Astrocyte of the hippocampus (primary cell): ENCODE results near the gene PPIL6.
A peak's percentile ranks its signal among the peaks of the same experiment; 100 is the strongest.

Experiments
- DNase-seq: peaks from one replicate; pipeline ENCODE4 v3.0.0; 2011; ENCODE audit warnings: low read depth, low spot score

The PPIL6 gene

DNA sequence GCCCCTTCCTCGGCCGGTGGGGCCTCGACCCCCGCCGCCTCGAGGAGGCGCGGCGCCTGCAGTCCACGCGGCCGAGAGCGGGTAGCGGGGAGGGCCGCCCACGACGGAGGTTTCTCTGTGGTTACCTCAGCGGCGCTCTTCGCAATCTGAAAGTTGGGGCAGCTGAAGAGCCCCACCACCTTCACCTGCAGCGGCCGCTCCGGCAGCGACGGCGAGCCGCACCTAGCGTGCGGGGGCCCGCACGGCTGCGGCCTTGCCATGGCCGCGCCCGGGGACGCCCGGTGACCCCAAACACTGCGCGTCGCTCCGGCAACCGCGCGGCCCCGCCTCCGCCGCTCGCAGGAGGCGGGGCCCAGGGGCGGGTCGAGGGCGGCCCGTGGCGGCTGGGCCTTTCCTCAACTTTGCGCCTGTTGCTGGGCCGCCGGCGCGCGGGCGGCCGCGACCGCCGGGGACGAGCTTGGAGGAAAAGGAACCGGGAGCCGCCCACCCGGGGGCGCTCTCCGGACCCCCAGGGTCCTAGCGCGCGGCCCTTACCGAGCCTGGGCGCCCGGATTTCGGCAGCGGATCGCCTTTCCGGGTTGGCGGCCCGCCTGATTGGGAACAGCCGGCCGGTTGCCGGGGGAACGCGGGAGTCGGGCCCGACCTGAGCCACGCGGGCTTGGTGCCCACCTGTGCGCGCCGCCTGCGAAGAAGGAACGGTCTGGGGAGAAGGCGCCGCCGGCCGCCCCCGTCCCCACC is at the start of gene PPIL6, which contains the start of gene SMPD2:
PPIL6 (minus strand) TSS at position 298 of the 738 bp plus-strand sequence; CDS start at position 260, 38 bp downstream.
SMPD2 (plus strand) TSS at position 394 of the 738 bp plus-strand sequence. CDS start 398 bp downstream, outside the sequence.
- DNase-seq = peak; percentile 97

DNA sequence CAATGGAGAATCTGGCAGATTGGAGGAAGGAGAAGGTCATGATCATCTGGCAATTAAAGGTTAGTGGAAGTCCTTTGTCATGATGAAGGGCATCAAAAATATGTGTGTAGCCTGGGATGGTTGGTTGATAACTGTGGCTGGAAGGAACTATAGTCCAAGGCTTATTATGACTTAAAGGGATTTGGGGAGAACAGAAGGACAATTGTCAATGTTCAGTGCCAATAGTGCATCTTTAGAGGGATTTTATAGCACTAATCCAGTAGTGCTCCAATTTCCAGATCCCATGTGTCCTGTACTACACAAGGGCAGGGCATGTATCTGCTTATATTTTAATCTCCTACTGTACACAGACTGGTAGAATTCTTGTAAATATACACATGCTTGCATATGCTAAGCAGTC is 47.6 kb upstream of the PPIL6 start:
- no peak for DNase-seq

DNA sequence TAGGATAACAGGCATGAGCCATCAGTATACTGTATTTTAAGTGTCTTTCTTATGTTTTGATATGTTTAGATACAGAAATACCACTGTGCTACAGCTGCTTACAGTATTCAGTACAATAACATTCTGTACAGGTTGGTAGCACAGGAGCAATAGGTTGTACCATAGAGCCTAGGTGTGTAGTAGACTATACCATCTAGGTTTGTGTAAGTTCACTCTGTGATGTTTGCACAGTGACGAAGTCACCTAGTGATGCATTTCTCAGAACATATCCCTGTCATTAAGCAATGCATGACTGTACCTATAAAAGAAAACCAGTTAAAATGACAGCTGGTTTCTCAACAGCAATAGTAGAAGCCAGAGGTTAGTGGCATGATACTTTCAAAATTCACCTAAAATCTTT is 45.6 kb upstream of the PPIL6 start:
- no peak for DNase-seq

GRCh38 chr6:109485266-109485935 is 45.0 kb upstream of the PPIL6 start:
- no peak for DNase-seq

GRCh38 chr6:109484122-109484521 is 43.7 kb upstream of the PPIL6 start:
- no peak for DNase-seq

DNA sequence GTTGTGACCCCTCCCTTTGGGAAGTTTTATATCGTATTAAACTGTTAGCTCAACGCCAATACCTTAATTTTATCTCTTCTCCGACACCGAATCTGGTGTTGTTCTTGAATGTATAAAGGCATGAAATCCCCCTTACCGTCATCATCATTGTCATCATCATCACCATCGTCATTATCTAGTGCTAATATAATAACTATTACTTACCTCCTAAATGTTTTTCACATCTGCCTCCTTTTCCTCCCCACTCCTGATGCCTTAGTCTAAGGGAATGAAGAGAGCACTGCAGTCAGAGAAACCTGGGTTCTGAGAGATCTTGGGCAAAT is 43.3 kb upstream of the PPIL6 start:
- DNase-seq = no peak

- DNase-seq = peak; percentile 96
These were observed 42.7 kb upstream of the PPIL6 start, which contains the start of gene ZBTB24 for GRCh38 chr6:109482905-109483734. Gene ZBTB24, minus strand, starts transcription at chr6:109483219. Its CDS starts 1,193 bp downstream, at chr6:109482026.

DNA sequence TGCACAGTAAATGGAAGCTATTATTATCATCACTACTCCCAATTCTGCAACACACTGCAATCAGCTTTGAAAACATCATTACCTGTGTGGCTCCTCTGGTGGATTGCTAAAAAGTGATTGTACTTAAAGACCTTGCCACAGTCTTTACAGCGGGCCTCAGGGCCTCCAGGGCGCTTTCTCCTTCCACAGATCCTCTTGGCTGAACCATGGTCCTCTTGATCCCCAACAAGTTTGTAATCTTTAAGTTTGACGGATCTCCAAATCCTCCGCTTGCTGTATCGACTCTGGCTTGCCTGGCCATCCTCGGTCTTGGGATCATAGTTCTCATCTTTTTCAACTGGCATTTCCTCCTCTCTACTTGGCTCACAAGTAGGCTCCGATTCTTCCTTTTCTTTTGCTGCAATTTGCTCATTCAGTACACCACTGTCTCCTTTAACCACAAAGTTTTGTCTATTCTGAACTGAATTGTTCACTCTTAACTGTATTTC is 40.6 kb upstream of the PPIL6 start:
- no peak for DNase-seq

- DNase-seq = no peak
These were observed 38.6 kb upstream of the PPIL6 start for GRCh38 chr6:109478841-109479624.

- DNase-seq = no peak
These were observed 37.9 kb upstream of the PPIL6 start for GRCh38 chr6:109478222-109478805.

DNA sequence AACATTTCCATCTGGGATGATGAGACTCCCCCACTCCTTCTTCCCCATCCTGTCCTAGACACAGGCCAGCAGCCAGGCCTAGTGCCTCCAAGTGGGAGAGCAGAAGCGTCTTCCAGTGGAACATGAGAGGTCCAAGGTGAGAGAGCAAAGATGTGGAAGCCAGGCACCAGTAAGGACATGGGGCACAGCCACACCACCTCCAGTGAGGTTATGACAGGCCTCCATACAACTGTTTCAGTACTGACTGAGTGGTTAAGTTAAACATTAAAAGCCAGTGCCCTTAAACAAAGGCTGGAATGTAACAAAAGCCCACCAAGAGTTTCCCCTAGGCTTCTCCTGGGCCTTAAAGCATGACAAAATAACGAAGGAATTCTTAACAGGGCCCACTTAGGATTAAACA is 37.3 kb upstream of the PPIL6 start:
- DNase-seq = no peak

DNA sequence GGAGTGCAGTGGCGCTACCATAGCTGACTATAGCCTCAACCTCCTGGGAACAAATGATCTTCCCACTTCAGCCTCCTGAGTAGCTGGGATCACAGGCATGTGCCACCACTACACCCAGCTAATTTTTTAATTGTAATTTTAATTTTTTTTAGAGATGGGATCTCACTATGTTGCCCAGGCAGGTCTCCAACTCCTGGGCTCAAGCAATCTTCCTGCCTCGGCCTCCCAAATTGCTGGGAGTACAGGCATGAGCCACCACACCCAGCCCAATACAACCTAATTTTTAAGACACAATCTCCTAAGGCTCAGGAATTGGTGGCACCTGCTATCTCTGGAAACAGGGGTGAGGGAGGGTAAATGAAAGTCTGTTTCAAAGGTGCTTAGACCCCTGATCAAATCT is 36.8 kb upstream of the PPIL6 start:
- DNase-seq = no peak

- no peak for DNase-seq
These were observed 35.2 kb upstream of the PPIL6 start for GRCh38 chr6:109475625-109476024.

GRCh38 chr6:109474995-109475394 is 34.6 kb upstream of the PPIL6 start:
- DNase-seq = no peak

GRCh38 chr6:109473120-109473519 is 32.7 kb upstream of the PPIL6 start:
- no peak for DNase-seq

GRCh38 chr6:109472132-109472995 is 31.9 kb upstream of the PPIL6 start:
- no peak for DNase-seq

DNA sequence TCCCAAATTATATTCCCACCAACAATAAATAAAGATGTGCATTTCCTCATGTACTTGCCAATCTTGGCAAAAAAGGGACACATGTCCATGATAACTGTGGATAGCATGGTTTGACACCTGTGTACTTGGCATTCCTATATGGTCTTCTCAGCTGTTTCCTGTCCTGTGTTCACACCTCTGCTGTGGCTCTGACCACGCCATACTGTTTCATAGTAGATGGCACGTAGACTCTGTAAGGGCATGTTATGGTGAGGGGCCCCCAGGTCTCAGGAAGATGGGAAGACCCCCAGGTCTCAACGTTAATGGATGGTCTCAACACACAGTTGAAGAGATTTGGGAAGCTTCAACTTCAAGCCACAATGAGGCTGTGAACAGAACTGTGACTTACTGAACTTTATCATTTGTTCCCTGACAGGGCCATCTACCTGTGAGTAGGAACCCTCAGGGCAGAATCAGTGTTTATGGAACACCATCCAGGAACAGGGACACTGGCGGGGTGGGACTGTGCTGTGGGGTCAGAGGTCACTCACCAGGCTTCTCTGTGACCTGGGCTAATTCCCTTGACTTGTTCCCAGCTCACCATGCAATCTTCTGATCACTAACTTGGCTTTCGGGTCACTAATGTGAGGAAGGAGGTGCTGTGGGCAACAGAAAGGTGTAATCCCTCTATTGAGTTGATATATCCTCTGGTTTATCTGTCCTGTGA is 30.8 kb upstream of the PPIL6 start:
- no peak for DNase-seq

- DNase-seq = no peak
These were observed 29.3 kb upstream of the PPIL6 start for GRCh38 chr6:109469591-109470189.

- DNase-seq = no peak
These were observed 27.3 kb upstream of the PPIL6 start for GRCh38 chr6:109467696-109468095.
